IMR-90 (cell line): ENCODE results near the gene PPP2R5A. TPM values are rescaled to one million over a fixed set of nuclear protein-coding genes. Genes with fewer than 3 reads are reported as not detected.

Source experiments
- ATAC-seq: fragments of 200-7000 bp; cut with Tn5 transposase; 2 replicates; pipeline ENCODE4 v1.9.1; 2020; ENCODE audit warnings: low read depth, mild to moderate bottlenecking, moderate library complexity
- BruUV-seq: library from RNA; stranded (reverse); fragments of 400-500 nt; replicated peaks from 2 replicates; lab custom pipeline; 2021; lab: Mats Ljungman, UMichigan
- CTCF ChIA-PET: fragments of 300-600 bp; formaldehyde crosslinking; extraction: SDS; loops from one replicate; lab custom pipeline; 2021; ENCODE audit warnings: antibody characterized with exemption; lab: Yijun Ruan, JAX
- POLR2A ChIA-PET: fragments of 300-600 bp; sonication (Branson Sonifier 250); formaldehyde crosslinking; loops from one replicate; lab custom pipeline; 2022; ENCODE audit warnings: antibody characterized with exemption; ENCODE audit not compliant: unreplicated experiment; lab: Charles Lee
- DNase-seq: peaks from one replicate; pipeline ENCODE4 v3.0.0; 2013
- H2AFZ ChIP-seq: replicated peaks from 2 replicates; pipeline ENCODE3; 2013; ENCODE audit warnings: low read length, mild to moderate bottlenecking; ENCODE audit not compliant: poor library complexity
- H2AK5ac ChIP-seq: 2 replicates; pipeline ENCODE4 v1.6.1; 2013; ENCODE audit warnings: low read depth, low read length, inconsistent platforms
- H2AK9ac ChIP-seq: replicated peaks from 2 replicates; pipeline ENCODE3; 2013; ENCODE audit warnings: mild to moderate bottlenecking, low read depth, low read length, moderate library complexity; ENCODE audit not compliant: poor library complexity
- H2BK120ac ChIP-seq: 2 replicates; pipeline ENCODE4 v1.6.1; 2013; ENCODE audit warnings: low read depth, low read length, inconsistent platforms
- H2BK15ac ChIP-seq: 3 replicates; pipeline ENCODE4 v1.6.1; 2013; ENCODE audit warnings: low read depth, low read length, inconsistent platforms
- H2BK20ac ChIP-seq: 2 replicates; pipeline ENCODE4 v1.6.1; 2013; ENCODE audit warnings: low read depth, mild to moderate bottlenecking, inconsistent platforms, low read length, moderate library complexity
- H2BK5ac ChIP-seq: 2 replicates; pipeline ENCODE4 v1.6.1; 2013; ENCODE audit warnings: mild to moderate bottlenecking, low read depth, low read length, inconsistent platforms; ENCODE audit not compliant: poor library complexity, severe bottlenecking
- H3K14ac ChIP-seq: replicated peaks from 2 replicates; pipeline ENCODE4 v1.6.1; 2013; ENCODE audit warnings: low read depth, low read length, inconsistent platforms
- H3K18ac ChIP-seq: 2 replicates; pipeline ENCODE4 v1.6.1; 2013; ENCODE audit warnings: low read depth, low read length, control low read depth
- H3K23ac ChIP-seq: 2 replicates; pipeline ENCODE4 v1.6.1; 2013; ENCODE audit warnings: low read depth, low read length, inconsistent platforms
- H3K27ac ChIP-seq: 2 replicates; pipeline ENCODE4 v1.5.1; 2013; ENCODE audit warnings: mild to moderate bottlenecking, control low read depth, low read length; ENCODE audit not compliant: insufficient read depth
- H3K27me3 ChIP-seq: 2 replicates; pipeline ENCODE4 v1.6.1; 2013; ENCODE audit warnings: low read length; ENCODE audit not compliant: control insufficient read depth, insufficient read depth
- H3K36me3 ChIP-seq: 2 replicates; pipeline ENCODE4 v1.6.1; 2013; ENCODE audit warnings: low read length, mixed read lengths; ENCODE audit not compliant: control insufficient read depth, insufficient read depth
- H3K4ac ChIP-seq: 2 replicates; pipeline ENCODE4 v1.6.1; 2013; ENCODE audit warnings: low read depth, low read length, inconsistent platforms
- H3K4me1 ChIP-seq: 2 replicates; pipeline ENCODE4 v1.6.1; 2013; ENCODE audit warnings: low read length, mixed read lengths; ENCODE audit not compliant: control insufficient read depth, insufficient read depth
- H3K4me2 ChIP-seq: 2 replicates; pipeline ENCODE4 v1.6.1; 2013; ENCODE audit warnings: low read depth, mild to moderate bottlenecking, control low read depth, low read length, moderate library complexity
- H3K4me3 ChIP-seq: 2 replicates; pipeline ENCODE4 v1.5.1; 2013; ENCODE audit warnings: low read depth, mild to moderate bottlenecking, control low read depth, low read length, moderate library complexity; ENCODE audit not compliant: insufficient read depth
- H3K56ac ChIP-seq: 2 replicates; pipeline ENCODE4 v1.6.1; 2013; ENCODE audit warnings: low read length, inconsistent platforms; ENCODE audit not compliant: insufficient read depth; ENCODE audit errors: extremely low read depth
- H3K79me1 ChIP-seq, 2 experiments: 2 replicates each; pipeline ENCODE4 v1.6.1; 2013; ENCODE audit warnings: low read length in 2 of 2, inconsistent platforms in 1 of 2, low read depth in 1 of 2
- H3K9ac ChIP-seq: 2 replicates; pipeline ENCODE4 v1.6.1; 2013; ENCODE audit warnings: low read depth, low read length, control low read depth
- H3K9me1 ChIP-seq: 2 replicates; pipeline ENCODE4 v1.6.1; 2013; ENCODE audit warnings: low read length, inconsistent platforms; ENCODE audit not compliant: insufficient read depth
- H3K9me3 ChIP-seq: 2 replicates; pipeline ENCODE4 v1.6.1; 2013; ENCODE audit warnings: low read length; ENCODE audit not compliant: control insufficient read depth, insufficient read depth
- H4K20me1 ChIP-seq: 2 replicates; pipeline ENCODE4 v1.6.1; 2013; ENCODE audit warnings: low read length, inconsistent platforms; ENCODE audit not compliant: insufficient read depth
- H4K5ac ChIP-seq: 2 replicates; pipeline ENCODE4 v1.6.1; 2013; ENCODE audit warnings: mild to moderate bottlenecking, low read depth, low read length, control low read depth
- H4K8ac ChIP-seq, 2 experiments: 2 replicates each; pipeline ENCODE4 v1.6.1; 2013; ENCODE audit warnings: low read depth in 2 of 2, low read length in 2 of 2, control low read depth in 1 of 2, inconsistent platforms in 1 of 2
- H4K91ac ChIP-seq: 2 replicates; pipeline ENCODE4 v1.6.1; 2013; ENCODE audit warnings: low read depth, low read length, inconsistent platforms; ENCODE audit not compliant: insufficient read depth
- BHLHE40 ChIP-seq: fragments of 150-350 bp; IDR thresholded peaks from 2 replicates; pipeline ENCODE4 v1.6.1; 2016; ENCODE audit warnings: mild to moderate bottlenecking, low read depth, low read length
- CEBPB ChIP-seq: IDR thresholded peaks from 2 replicates; pipeline ENCODE4 v1.6.1; 2012; ENCODE audit warnings: low read depth, low read length, improper control_type of control experiment
- CHD1 ChIP-seq: IDR thresholded peaks from 2 replicates; pipeline ENCODE4 v1.6.1; 2012; ENCODE audit warnings: low read depth, low read length, improper control_type of control experiment
- CTCF ChIP-seq: conservative IDR thresholded peaks from 2 replicates; pipeline ENCODE4 v1.5.1; 2012; ENCODE audit warnings: mild to moderate bottlenecking, low read depth, low read length, improper control_type of control experiment
- FOS ChIP-seq: fragments of 150-350 bp; IDR thresholded peaks from 2 replicates; pipeline ENCODE4 v1.6.1; 2016; ENCODE audit warnings: low read depth, low read length
- MAFK ChIP-seq: IDR thresholded peaks from 2 replicates; pipeline ENCODE4 v1.6.1; 2012; ENCODE audit warnings: low read depth, low read length, improper control_type of control experiment
- MAZ ChIP-seq: IDR thresholded peaks from 2 replicates; pipeline ENCODE4 v1.6.1; 2012; ENCODE audit warnings: low read depth, mild to moderate bottlenecking, low read length, improper control_type of control experiment, moderate library complexity, borderline replicate concordance
- MXI1 ChIP-seq: IDR thresholded peaks from 2 replicates; pipeline ENCODE4 v1.6.1; 2012; ENCODE audit warnings: low read depth, mild to moderate bottlenecking, low read length, moderate library complexity, borderline replicate concordance
- POLR2A ChIP-seq: IDR thresholded peaks from 2 replicates; pipeline ENCODE4 v1.6.1; 2012; ENCODE audit warnings: mild to moderate bottlenecking, low read depth, low read length
- RAD21 ChIP-seq: IDR thresholded peaks from 2 replicates; pipeline ENCODE4 v1.6.1; 2012; ENCODE audit warnings: low read length, improper control_type of control experiment
- RCOR1 ChIP-seq: IDR thresholded peaks from 2 replicates; pipeline ENCODE4 v1.6.1; 2012; ENCODE audit warnings: mild to moderate bottlenecking, low read length, improper control_type of control experiment; ENCODE audit not compliant: insufficient replicate concordance
- RFX5 ChIP-seq: IDR thresholded peaks from 2 replicates; pipeline ENCODE4 v1.8.0; 2012; ENCODE audit warnings: low read depth, mild to moderate bottlenecking, low read length, moderate library complexity
- SMC3 ChIP-seq: fragments of 150-350 bp; IDR thresholded peaks from 2 replicates; pipeline ENCODE4 v1.6.1; 2016; ENCODE audit warnings: low read depth, mild to moderate bottlenecking, antibody characterized with exemption, low read length, moderate library complexity
- USF2 ChIP-seq: fragments of 150-350 bp; IDR thresholded peaks from 2 replicates; pipeline ENCODE4 v1.6.1; 2017; ENCODE audit warnings: mild to moderate bottlenecking, antibody characterized with exemption, low read length, low read depth
- WGBS, 2 experiments: methylation state at CpG; one replicate each; pipeline versions ENCODE4 v1.1.5 to v1.1.7; 2013; ENCODE audit warnings: missing lambda C conversion rate in 2 of 2; ENCODE audit not compliant: insufficient read length in 1 of 2; ENCODE audit errors: extremely low coverage in 2 of 2; 5-methylcytosine and 5-hydroxymethylcytosine counted together
- dilution Hi-C: fragments of 300-500 bp; cut with HindIII; formaldehyde crosslinking; loops from one replicate; pipeline ENCODE4 v1.14.3; 2018; ENCODE audit warnings: low sequenced_read_pairs; ENCODE audit not compliant: unreplicated experiment
- in situ Hi-C: fragments of 300-500 bp; cut with MboI; formaldehyde crosslinking; loops from 3 replicates; pipeline ENCODE4 v1.14.3; 2019; ENCODE audit warnings: low sequenced_read_pairs, inconsistent platforms, mixed read lengths
- intact Hi-C: fragments of 100-400 bp; cut with micrococcal nuclease; formaldehyde crosslinking; loops from 2 replicates; pipeline ENCODE4 v1.10.0; 2022
- polyA plus RNA-seq, 3 experiments: library from polyadenylated mRNA; depleted of rRNA; stranded (reverse); fragments of >200 nt; gene quantifications; 2 replicates each; pipeline ENCODE4 v1.2.3, GENCODE V29; 2012; ENCODE audit warnings: low replicate concordance in 1 of 3
- total RNA-seq: library from RNA; depleted of rRNA; stranded (reverse); fragments of >200 nt; gene quantifications from 2 replicates; pipeline ENCODE4 v1.2.3, GENCODE V29; 2012

PPP2R5A gene
- total and polyA plus RNA-seq, 2 of the 4 experiments (the other 2 are of a cell fraction) = 8.4 to 12.6 TPM

- ChIA-PET CTCF (interaction anchor here (1.1 to 2.5 kb wide), 2 partner anchors 76 to 222 kb away, joined by 3 to 28 read pairs; no protein-coding TSS in a partner anchor), POLR2A (no interaction called here)
- in situ Hi-C loops = loop anchor here (5.0 to 10.0 kb wide), 2 partner anchors 162 to 220 kb away; no protein-coding TSS in a partner anchor
- no peaks in the 10 kb centered on the region; the same call in 1 of the 2 replicates for H3K9me1 ChIP-seq
- H2BK5ac ChIP-seq = no peak overlapping the region
- peaks cover 6% of the 10 kb centered on the region for H3K4me1 ChIP-seq
- H3K9ac ChIP-seq = no peak overlapping the region
- H2AK9ac ChIP-seq = no peak overlapping the region
- no peak overlapping the region for H3K4me3 ChIP-seq
- H3K4ac ChIP-seq = no peak overlapping the region
- H3K14ac ChIP-seq = no peak overlapping the region
- no CpG with 5 or more reads among the region's 4 CpGs for WGBS, 2 experiments
- H3K27ac ChIP-seq = no peak overlapping the region
- H3K23ac ChIP-seq = no peak overlapping the region
- ATAC-seq (no peak), DNase-seq (no peak)
- no peak overlapping the region for H3K4me2 ChIP-seq
- no peaks in the 10 kb centered on the region for H3K36me3 ChIP-seq
- TF ChIP-seq POLR2A (no peak), CTCF (no peak), BHLHE40 (no peak), CHD1 (no peak), RAD21 (no peak), FOS (no peak), SMC3 (no peak), MAFK (no peak), CEBPB (no peak), MAZ (no peak), MXI1 (no peak), USF2 (no peak), RFX5 (no peak), RCOR1 (no peak)
- H3K27me3 ChIP-seq = no peaks in the 10 kb centered on the region
- H3K79me1 ChIP-seq = peaks cover 22 to 61% of the 10 kb centered on the region in 2 experiments; a peak in 3 of 4 replicates
- peaks cover 59% of the 10 kb centered on the region for H4K20me1 ChIP-seq
- no peak overlapping the region for H2AFZ ChIP-seq
- no peaks in the 10 kb centered on the region for H3K9me3 ChIP-seq
- intact Hi-C loops = loop anchor here (2.0 to 5.0 kb wide), 2 partner anchors 164 to 610 kb away; no protein-coding TSS in a partner anchor
- no peak overlapping the region for H2BK20ac ChIP-seq
- H2BK15ac ChIP-seq = no peak overlapping the region
- no peak overlapping the region for H3K56ac ChIP-seq
- H4K5ac ChIP-seq = no peak overlapping the region
- no TSS peak for BruUV-seq
- no peak overlapping the region for H3K18ac ChIP-seq
- H2AK5ac ChIP-seq = no peak overlapping the region
- no peak overlapping the region for H4K91ac ChIP-seq
- no peak overlapping the region for H4K8ac ChIP-seq
- H2BK120ac ChIP-seq = no peak overlapping the region
- dilution Hi-C loops = no loop called here
Observed at GRCh38 chr1:212292250-212293105, 7.3 kb downstream of the PPP2R5A start.
